Measurements from ENCODE around the gene PDE8B.
"Not testable (repeated sequence)": the region's sequence is repeated elsewhere in the genome, so short reads cannot be mapped to it uniquely, and the experiment has no call there.

The PDE8B gene

DNA sequence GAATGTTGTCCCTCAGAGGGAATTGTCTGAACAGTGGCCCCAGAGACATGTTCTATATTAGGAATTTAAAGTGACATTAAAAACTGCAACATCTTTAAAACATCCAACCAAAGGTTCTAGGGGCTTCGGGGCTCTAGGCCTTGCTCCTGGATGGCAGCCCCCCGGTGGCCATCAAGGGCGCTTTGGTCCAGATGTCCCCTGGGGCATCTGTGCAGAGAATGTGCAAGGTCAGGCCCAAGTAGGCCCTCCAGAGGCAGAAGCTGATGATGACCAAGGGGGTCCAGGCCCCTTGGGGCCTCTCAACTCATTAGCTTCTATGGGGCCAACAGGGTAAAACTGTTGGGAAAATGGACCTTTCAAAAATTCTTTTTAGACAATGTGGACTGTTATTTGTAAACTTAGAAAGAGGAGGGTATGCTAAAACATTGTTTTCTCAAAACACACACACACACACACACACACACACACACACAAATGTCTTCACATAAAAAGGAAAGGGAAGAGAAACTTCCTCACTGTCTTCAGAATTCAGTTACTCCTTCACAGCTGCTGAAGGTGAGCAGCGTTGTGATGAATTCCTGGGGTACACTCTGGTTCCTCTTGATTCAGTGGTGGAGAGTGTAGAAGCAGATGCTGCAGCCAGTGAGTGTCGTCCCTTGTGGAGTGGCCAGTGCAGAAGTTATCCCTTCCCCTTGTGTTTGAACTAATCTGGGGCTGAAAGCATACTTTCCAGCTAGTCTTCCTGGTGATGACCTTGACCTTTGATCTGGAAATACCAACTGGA, 156.4 kb downstream of the PDE8B start:
- no peak for DNase-seq (ENCODE audit: low read depth)

DNA sequence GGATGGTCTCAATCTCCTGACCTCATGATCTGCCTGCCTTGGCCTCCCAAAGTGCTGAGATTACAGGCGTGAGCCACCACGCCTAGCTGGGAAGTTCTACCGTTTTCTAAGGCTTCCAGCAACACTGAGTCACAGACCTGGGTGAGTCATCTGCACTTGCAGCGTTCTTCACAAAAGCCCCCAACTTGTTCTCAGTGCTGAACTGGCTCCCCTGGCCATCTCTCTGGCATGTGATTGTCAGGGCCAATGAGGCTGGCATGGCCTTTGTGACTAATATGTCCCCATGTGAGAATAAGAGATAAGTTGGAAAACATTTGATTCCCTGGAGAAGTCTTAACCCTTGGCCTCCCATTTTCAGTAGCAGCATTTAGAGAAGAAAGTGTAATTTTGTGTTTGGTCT, 157.3 kb downstream of the PDE8B start:
- DNase-seq (ENCODE audit: low read depth): no peak

DNA sequence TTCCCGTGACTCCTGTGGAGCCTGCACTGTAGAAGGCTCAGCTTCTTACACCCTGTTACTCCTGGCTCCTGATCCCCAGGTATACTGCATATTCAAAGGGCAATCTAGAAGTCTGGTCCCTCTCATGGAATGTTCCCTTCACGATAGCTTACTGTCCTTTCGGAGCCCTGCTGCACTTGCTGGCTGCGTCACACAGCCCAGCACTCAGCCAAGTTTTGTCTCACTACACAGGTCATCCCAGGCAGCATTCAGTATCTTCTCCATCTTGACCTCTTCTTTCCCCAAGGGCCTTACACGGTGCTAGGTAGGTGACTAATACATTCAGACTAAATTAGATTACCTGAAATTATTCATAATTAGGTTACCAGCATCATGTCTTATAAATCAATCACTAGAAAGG, 157.9 kb downstream of the PDE8B start:
- no peak for DNase-seq (ENCODE audit: low read depth)

DNA sequence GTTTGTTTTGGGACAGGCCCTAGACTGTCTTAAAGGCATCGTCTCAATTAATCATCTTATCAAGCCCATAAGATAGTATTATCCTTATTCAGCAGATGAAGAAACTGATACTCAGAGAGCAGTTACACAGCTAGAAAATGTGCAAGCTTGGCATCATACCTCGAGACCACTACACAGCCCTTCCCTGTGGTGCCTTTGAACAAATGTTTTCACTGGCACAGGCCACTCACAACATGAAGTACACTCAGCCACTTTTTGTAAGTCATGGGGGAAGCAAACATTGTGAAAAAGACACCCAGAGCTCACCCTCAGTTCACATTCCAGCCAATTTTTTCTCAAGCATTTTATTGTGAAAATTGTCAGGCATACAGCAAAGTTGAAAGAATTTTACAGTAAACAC, 159.1 kb downstream of the PDE8B start:
- DNase-seq (ENCODE audit: low read depth): no peak

DNA sequence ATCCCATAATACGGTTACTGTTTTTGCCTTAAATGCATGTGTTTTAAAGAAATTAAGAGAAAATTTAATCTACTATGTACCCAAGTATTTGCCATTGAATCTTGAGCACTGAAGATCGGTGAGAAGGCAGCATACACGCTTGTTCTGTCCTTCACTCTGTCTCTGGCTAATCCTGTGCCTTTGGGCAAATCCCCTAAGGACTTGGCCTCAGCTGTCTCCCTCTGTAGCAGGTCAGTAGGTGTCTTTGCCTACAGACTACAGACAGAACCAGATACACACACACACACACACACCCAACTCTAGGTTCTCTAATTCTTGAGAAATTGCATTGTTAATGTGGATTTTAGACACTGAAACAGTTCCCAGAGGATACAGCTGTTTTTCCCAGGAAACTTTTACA, 164.2 kb downstream of the PDE8B start:
- no peak for DNase-seq (ENCODE audit: low read depth)

DNA sequence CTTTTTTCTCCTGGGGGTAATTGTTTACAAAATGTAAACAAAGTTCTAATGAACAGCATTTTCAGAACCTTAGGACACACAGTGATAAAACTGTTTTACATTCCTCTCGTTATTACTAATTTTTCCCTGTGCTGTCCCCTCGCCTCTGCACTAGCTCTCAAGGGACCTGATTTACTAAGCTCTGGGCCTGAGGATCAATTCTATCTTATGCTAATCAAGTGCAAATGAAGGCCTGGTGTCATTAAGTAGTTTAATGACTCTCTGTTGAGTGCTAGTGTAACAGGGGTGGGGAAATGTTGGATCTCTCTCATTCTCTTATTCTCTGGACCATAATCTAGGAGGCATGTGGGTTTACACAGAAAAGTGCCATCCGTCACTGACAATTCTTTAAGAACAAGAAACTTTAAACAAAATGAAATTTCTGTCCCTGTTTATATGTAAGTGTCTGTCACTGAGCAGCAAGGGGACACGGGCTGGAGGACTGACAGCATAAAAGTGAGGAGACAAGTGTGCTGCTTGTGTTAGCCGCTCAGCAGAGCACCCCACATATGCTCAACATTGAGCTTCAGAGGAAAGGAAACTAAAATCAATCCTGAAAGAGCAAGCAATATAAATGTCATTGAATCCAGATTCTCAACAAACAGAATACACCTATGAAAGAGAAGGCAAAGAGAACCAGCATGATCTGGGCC, 166.3 kb downstream of the PDE8B start:
- no peak for DNase-seq (ENCODE audit: low read depth)

DNA sequence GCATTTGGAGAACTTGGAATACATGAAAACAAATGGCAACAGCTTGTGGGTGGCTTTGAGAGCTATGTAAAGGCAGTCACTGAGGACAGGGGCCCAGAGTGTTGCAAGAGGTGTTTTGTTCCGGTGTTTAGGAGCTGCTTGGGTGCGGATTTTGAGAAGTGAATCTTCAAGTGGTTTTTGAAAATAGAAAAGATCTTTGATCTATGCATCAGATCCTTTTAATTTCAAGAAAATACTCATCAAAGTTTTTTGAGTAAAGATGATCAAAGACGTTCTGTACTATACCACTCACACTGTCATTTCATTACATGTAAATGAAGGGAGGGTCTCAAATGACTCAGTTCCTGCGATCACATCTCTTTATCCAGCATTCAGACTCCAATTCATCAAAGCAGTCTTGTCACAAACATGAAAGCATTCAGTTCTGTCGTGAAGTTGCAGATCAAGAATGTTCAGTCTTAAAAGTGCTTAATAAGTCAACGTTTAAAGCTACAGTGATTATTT, 169.1 kb downstream of the PDE8B start:
- DNase-seq (ENCODE audit: low read depth): no peak

DNA sequence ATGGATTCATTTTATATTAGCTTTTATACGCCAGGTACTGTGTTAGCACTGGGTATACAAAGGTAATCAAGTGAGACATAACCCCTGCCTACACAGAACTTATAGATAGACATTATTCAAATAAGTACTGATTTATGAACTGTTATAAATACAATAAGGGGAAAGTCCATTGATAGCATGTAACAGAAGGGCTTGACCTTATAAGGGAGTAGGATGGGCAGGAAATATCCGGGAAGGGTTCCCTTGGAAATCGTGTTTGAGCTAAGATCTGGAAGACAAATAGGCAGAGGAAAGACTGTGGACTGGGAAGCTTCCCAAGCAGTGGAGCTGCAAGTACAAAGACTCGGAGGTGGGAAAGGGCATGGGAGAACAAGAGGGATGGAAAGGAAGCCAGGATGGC, 170.2 kb downstream of the PDE8B start:
- DNase-seq (ENCODE audit: low read depth): no peak

DNA sequence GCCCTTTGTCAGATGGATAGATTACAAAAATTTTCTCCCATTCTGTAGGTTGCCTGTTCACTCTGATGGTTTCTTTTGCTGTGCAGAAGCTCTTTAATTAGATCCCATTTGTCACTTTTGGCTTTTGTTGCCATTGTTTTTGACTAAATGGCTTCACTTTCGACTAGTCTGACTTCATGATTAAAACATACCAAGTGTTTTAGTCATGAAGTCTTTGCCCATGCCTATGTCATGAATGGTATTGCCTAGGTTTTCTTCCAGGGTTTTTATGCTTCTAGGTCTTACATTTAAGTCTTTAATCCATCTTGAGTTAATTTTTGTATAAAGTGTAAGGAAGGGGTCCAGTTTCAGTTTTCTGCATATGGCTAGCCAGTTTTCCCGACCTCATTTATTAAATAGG, 172.9 kb downstream of the PDE8B start:
- not testable (repeated sequence) for DNase-seq (ENCODE audit: low read depth)

DNA sequence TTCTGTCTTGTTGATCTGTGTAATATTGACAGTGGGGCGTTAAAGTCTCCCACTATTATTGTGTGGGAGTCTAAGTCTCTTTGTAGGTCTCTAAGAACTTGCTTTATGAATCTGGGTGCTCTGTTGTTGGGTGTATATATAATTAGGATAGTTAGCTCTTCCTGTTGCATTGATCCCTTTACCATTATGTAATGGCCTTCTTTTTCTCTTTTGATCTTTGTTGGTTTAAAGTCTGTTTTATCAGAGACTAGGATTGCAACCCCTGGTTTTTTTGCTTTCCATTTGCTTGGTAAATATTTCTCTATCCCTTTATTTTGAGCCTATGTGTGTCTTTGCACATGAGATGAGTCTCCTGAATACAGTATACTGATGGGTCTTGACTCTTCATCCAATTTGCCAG, 175.9 kb downstream of the PDE8B start:
- not testable (repeated sequence) for DNase-seq (ENCODE audit: low read depth)

DNA sequence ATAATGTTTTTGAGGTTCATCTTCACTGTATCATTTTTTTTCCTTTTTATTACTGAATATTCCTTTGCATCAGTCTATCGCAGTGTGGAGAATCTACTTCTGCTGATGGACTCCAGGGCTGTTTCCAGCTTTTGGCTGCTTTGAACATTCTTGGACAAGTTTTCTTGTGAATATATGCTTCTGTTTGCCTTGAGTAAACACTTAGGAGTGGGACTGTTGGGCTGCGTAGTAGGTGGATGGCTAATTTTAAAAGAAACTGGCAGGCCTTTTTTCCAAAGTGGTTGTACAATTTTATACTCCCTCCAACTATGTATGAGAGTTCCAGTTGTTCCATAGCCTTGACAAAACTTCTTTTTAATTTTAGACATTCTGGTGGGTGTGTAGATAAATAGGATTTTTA, 179.3 kb downstream of the PDE8B start:
- no peak for DNase-seq (ENCODE audit: low read depth)

DNA sequence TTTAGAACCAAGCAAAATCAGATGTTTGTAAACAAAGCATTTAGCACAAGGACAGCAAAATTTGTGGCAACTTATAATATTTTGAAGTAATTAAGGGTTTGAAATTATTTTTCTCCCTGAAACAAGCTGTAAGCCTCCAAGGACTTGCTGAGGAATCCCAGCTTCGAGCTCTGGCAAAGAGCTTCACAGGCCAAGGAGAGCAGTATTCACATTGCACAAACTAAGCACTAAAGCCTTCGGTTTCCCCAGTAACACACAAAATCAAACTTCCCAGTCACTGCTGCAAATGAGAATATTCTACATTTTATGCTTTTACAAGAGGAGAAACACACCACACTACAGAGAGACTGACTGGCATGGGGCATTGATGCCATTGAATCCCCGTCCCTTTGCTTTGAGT, 179.7 kb downstream of the PDE8B start:
- no peak for DNase-seq (ENCODE audit: low read depth)

DNA sequence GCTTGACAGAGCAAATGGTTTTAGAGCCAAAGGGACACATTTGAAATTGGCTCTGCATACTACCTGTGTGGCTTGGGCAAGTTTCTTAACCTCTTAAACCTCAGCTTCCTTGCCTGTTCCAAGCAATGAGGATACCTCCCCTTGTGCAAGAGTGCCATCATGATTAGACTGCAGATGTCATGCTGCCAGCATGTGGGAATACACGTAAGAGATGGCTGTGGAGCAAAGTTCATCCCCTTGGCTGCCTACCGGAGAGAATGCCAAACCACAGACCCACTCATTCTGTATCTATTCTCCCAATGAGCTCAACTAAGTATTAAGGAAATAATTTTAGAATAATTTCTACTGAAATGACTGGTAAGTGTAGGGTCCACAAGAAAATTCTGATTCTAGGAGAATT, 180.3 kb downstream of the PDE8B start:
- DNase-seq (ENCODE audit: low read depth): no peak

DNA sequence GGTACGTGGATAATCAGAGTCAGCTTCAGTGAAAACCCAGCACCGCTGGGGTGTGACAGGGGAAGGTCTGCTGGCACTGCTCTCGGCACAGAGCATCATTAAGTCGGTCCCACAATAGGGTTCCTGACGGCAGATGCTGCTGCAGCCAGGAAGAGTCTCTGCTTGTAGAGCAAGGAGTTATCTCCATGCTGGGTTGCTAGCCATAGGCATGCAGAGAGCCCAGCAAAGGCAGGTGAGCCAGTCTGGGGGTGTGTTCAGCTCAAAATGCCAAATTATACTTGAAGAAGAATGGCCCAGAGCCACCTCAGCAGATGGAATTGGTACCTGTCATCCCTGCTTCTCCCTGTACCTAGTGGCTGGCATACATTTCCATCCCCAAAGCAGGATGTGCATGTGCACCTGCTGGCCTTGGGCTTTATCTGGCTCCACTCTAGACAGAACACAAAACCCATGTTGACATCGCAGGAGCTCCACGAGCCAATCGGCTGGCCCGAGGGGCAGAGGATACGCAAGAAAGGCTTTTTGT, 180.8 kb downstream of the PDE8B start:
- no peak for DNase-seq (ENCODE audit: low read depth)

DNA sequence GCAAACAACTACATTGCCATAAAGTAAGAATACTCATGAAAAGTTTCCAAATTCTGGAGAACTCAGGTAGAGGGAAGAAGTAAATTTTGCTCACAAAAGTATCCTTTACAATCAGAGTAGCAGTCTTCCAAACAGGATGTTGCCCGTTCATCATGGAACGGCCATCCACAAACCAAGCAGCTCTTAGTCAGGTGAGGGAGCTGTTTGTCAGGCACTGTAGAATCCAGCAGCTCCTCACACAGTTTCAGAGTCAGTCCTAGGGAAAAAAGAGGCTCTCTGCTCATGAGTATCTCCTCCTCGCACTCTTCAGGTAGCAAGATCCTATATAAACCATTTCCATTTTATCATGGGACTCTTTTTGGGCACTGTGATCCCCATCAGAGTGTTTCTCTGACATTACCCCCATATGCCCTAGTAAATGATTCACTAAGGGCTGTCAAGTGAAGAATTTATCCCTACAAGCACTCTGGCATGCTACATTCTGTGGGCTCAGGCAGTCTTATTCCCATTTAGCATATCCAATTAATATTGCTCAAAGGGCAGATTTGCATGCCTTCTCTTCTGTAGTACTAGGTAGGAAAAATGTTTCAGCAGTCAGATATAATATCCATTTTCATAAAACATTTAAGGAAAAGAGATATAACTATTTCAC, 183.7 kb downstream of the PDE8B start:
- DNase-seq (ENCODE audit: low read depth): no peak

DNA sequence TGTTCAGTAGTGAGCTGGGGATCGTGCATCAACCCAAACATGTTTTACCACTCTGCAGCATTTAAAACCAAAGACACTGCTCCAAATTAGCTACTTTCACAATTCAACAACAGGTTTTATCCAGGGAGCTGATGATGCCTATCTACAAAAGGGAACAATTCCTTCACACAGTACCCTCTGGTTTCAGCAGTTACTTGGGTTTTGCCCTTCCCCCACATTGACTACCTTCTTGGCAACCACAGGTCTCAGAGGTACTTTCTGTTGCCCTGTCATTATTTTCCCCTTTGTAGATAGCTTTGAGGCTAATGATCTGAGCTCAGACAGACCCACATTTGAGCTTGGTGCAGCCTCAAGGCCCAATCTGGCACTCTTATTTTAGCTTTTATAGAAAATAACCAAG, 185.5 kb downstream of the PDE8B start:
- no peak for DNase-seq (ENCODE audit: low read depth)

DNA sequence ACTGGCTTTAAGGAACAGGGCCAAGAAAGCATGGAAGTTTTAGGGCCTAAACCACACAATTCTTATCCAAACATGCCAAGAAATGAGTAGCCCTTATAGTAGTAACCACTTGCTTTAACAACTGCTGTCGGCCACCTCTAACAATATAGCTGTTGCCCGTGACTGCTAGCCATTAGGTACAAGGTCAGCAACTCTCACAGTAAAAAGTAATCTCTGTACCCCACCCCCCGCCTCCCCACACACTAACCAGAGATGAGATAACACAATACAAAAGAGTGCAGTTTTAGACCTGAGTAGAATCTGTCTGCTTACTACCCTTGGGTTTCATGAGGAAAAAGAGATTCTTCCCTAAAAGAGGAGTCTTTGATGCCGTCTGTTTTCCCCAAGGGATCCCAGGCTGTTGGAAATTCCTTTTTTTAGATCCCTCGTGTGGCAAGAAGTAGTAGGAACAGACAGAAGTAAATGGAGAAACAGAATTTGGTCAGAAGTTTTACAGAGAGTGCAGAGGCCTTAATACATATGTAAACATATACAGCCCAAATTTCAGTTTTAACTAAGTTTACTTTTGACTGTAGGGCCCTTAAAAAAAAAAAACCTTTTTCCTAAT, 187.3 kb downstream of the PDE8B start:
- DNase-seq (ENCODE audit: low read depth): no peak

DNA sequence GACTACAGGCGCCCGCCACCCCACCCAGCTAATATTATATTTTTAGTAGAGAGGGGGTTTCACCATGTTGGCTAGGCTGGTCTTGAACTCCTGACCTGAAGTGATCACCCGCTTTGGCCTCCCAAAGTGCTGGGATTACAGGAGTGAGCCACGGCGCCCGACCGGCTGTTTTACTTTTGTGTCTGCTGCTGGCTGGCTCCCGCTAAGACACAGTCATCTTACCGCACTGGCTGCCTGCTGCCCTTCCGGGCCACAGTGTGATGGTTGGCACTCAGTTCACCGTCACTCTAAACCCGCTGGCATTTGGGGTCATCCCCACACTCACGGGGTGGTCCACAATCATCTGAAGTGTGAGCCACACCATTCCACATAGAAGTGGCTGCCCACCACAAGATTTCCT, 188.0 kb downstream of the PDE8B start:
- DNase-seq (ENCODE audit: low read depth): no peak

DNA sequence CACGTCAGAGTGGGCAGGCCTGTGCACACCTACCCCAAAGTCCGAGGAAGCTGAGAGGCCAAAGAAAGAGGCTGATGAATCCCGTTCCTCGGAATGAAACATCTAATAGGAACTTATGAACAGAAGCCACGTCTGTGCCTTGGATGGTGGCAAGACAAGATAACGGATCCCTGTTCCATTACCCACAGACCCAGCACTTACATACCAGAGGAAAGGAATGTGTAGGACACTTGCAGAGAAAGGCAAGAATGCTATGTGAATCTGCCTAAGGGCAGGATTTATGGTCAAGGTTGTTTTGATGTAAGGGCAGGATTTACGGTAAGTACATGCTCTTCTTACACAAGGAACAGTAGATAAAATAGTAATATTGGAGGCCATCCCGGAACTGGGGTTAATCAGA, 188.4 kb downstream of the PDE8B start:
- DNase-seq (ENCODE audit: low read depth): no peak

DNA sequence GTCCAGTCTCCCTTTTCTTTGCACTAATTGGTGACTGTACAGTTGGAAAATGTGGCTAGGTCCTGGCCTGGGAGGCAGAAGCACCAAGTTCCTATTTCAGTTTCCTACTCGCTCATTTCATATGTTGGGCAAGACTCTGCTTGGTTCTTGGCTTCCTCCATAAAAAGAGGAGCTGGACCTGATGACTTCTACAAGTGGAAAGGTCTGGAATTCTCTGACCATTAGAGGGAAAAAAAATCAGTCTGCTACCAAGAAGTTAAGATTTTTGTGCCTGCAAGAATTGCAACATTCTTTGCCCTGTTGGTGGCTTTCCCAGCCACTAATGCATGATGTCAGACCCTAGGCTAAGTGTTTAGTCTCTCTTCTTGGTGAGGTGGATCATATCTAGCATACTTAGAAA, 190.2 kb downstream of the PDE8B start:
- DNase-seq (ENCODE audit: low read depth): no peak

DNA sequence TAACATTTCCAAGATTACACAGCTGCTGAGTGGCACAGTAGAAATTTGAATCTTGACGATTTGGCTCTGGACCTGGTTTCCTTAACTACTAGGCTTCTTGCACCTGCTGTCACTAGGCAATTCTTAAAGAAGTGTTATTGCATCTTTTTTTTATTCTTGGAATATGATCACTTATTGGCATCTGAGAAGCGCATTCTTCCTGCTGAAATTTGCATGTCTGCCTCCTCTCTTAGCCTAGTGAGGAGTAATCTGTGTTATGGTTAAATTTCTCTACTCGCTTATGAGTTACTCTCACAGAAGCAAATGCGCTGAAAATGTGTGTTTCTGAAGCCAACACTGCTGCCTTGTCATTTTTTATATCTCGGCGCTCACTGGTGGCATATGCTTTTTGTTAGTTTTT, 192.3 kb downstream of the PDE8B start:
- no peak for DNase-seq (ENCODE audit: low read depth)

DNA sequence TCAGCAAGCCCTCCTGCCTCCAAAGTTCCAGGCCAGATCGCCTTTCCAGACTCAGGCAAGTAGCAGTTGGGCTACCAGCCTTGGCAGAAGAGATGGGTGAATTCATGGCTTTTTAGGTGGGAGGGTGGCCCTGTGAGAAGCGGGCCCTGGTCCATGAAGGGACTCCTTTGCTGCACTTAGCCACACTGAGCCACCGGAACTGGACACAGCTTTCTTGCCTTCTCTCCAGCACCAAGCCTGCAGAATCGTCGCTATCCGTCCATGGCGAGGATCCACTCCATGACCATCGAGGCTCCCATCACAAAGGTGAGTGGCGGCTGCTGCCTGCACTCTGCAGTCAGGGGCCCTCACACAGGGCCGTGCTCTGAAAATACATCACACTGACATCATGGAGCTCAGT, 196.7 kb downstream of the PDE8B start:
- DNase-seq (ENCODE audit: low read depth): no peak

Data from stimulated activated CD8-positive, alpha-beta memory T cell treated with anti-CD3 and anti-CD28 coated beads, Interleukin-12 subunit alpha, Interleukin-12 subunit beta, amount 100 ng/mL, for 1 hour (primary cell).